ENCODE measurements around the gene SPECC1.

The SPECC1 gene

GRCh38 chr17:20143740-20144139 is 134.6 kb downstream of the SPECC1 start:
- Histone ChIP-seq H3K4me2 (ENCODE audit: low read length) (no peak overlapping the region), H3K36me3 (ENCODE audit: control insufficient read depth, low read length) (no peaks in the 10 kb centered on the region), H3K79me2 (ENCODE audit: control insufficient read depth, low read length) (no peaks in the 10 kb centered on the region), H3K9me3 (ENCODE audit: control insufficient read depth, insufficient read depth, low read length) (no peaks in the 10 kb centered on the region), H3K27me3 (ENCODE audit: control insufficient read depth, low read length) (no peaks in the 10 kb centered on the region), H3F3A (ENCODE audit: control insufficient read depth, insufficient read depth) (no peaks in the 10 kb centered on the region), H3K4me1 (ENCODE audit: control insufficient read depth, low read length) (no peaks in the 10 kb centered on the region), H4K20me1 (ENCODE audit: control insufficient read depth, insufficient read depth, low read depth, low read length) (no peaks in the 10 kb centered on the region), H3K27ac (ENCODE audit: low read depth, low read length) (no peak overlapping the region), H3K9me2 (replicated peaks; ENCODE audit: control insufficient read depth, low read length) (no peaks in the 10 kb centered on the region), H3K4me3 (ENCODE audit: low read length) (no peak overlapping the region)
- TF ChIP-seq EZH2phosphoT487 (IDR thresholded peaks at IDR 0.05; ENCODE audit: borderline replicate concordance, low read length) = no peak
- no peak for TF ChIP-seq CTCF (IDR thresholded peaks at IDR 0.05; ENCODE audit: low read depth, low read length, poor library complexity, severe bottlenecking)

- no peaks in the 10 kb centered on the region for H3K36me3 ChIP-seq (ENCODE audit: control insufficient read depth, low read length)
- no peak for TF ChIP-seq CTCF (IDR thresholded peaks at IDR 0.05; ENCODE audit: low read depth, low read length, poor library complexity, severe bottlenecking)
- TF ChIP-seq EZH2phosphoT487 (IDR thresholded peaks at IDR 0.05; ENCODE audit: borderline replicate concordance, low read length) = no peak
- H3K79me2 ChIP-seq (ENCODE audit: control insufficient read depth, low read length) = no peaks in the 10 kb centered on the region
- no peak overlapping the region for H3K4me2 ChIP-seq (ENCODE audit: low read length)
- H3K27ac ChIP-seq (ENCODE audit: low read depth, low read length) = no peak overlapping the region
- no peak overlapping the region for H3K4me3 ChIP-seq (ENCODE audit: low read length)
- H3F3A ChIP-seq (ENCODE audit: control insufficient read depth, insufficient read depth) = no peaks in the 10 kb centered on the region
- H3K9me3 ChIP-seq (ENCODE audit: control insufficient read depth, insufficient read depth, low read length) = no peaks in the 10 kb centered on the region
- no peaks in the 10 kb centered on the region for H3K27me3 ChIP-seq (ENCODE audit: control insufficient read depth, low read length)
- H4K20me1 ChIP-seq (ENCODE audit: control insufficient read depth, insufficient read depth, low read depth, low read length) = no peaks in the 10 kb centered on the region
- H3K9me2 ChIP-seq (replicated peaks; ENCODE audit: control insufficient read depth, low read length) = no peaks in the 10 kb centered on the region
- H3K4me1 ChIP-seq (ENCODE audit: control insufficient read depth, low read length) = no peaks in the 10 kb centered on the region
Observed at GRCh38 chr17:20145567-20145966, 136.4 kb downstream of the SPECC1 start.

- H3K9me2 ChIP-seq (replicated peaks; ENCODE audit: control insufficient read depth, low read length) = no peaks in the 10 kb centered on the region
- no peak overlapping the region for H3K4me2 ChIP-seq (ENCODE audit: low read length)
- H3K79me2 ChIP-seq (ENCODE audit: control insufficient read depth, low read length) = no peaks in the 10 kb centered on the region
- no peaks in the 10 kb centered on the region for H4K20me1 ChIP-seq (ENCODE audit: control insufficient read depth, insufficient read depth, low read depth, low read length)
- H3K27ac ChIP-seq (ENCODE audit: low read depth, low read length) = no peak overlapping the region
- no peak for TF ChIP-seq CTCF (IDR thresholded peaks at IDR 0.05; ENCODE audit: low read depth, low read length, poor library complexity, severe bottlenecking)
- no peak overlapping the region for H3K4me3 ChIP-seq (ENCODE audit: low read length)
- H3K36me3 ChIP-seq (ENCODE audit: control insufficient read depth, low read length) = no peaks in the 10 kb centered on the region
- peaks cover 5% of the 10 kb centered on the region; the same call in 1 of the 2 replicates for H3K27me3 ChIP-seq (ENCODE audit: control insufficient read depth, low read length)
- H3K9me3 ChIP-seq (ENCODE audit: control insufficient read depth, insufficient read depth, low read length) = no peaks in the 10 kb centered on the region
- H3F3A ChIP-seq (ENCODE audit: control insufficient read depth, insufficient read depth) = no peaks in the 10 kb centered on the region
- peaks cover 8% of the 10 kb centered on the region for H3K4me1 ChIP-seq (ENCODE audit: control insufficient read depth, low read length)
Observed at GRCh38 chr17:20149251-20149650, 140.1 kb downstream of the SPECC1 start.

GRCh38 chr17:20151174-20151573 is 142.0 kb downstream of the SPECC1 start:
- no peaks in the 10 kb centered on the region for H4K20me1 ChIP-seq (ENCODE audit: control insufficient read depth, insufficient read depth, low read depth, low read length)
- H3K4me3 ChIP-seq (ENCODE audit: low read length) = no peak overlapping the region
- no peaks in the 10 kb centered on the region for H3F3A ChIP-seq (ENCODE audit: control insufficient read depth, insufficient read depth)
- no peaks in the 10 kb centered on the region for H3K36me3 ChIP-seq (ENCODE audit: control insufficient read depth, low read length)
- no peaks in the 10 kb centered on the region for H3K79me2 ChIP-seq (ENCODE audit: control insufficient read depth, low read length)
- peaks cover 19% of the 10 kb centered on the region for H3K27me3 ChIP-seq (ENCODE audit: control insufficient read depth, low read length)
- no peak overlapping the region for H3K4me2 ChIP-seq (ENCODE audit: low read length)
- peaks cover 19% of the 10 kb centered on the region for H3K4me1 ChIP-seq (ENCODE audit: control insufficient read depth, low read length)
- TF ChIP-seq CTCF (IDR thresholded peaks at IDR 0.05; ENCODE audit: low read depth, low read length, poor library complexity, severe bottlenecking) (no peak), EZH2phosphoT487 (IDR thresholded peaks at IDR 0.05; ENCODE audit: borderline replicate concordance, low read length) (no peak)
- no peak overlapping the region for H3K27ac ChIP-seq (ENCODE audit: low read depth, low read length)
- H3K9me3 ChIP-seq (ENCODE audit: control insufficient read depth, insufficient read depth, low read length) = no peaks in the 10 kb centered on the region
- no peaks in the 10 kb centered on the region for H3K9me2 ChIP-seq (replicated peaks; ENCODE audit: control insufficient read depth, low read length)
